ENCODE data around the gene KLHDC3. TPM values are rescaled to one million over a fixed set of nuclear protein-coding genes. Genes with fewer than 3 reads are reported as not detected.

The KLHDC3 gene
- total and polyA plus RNA-seq, 9 of the 15 experiments (the other 6 are each of a cell fraction or from before 2014, with no cell fraction given) = 4.5 to 171 (median 107) TPM

DNA sequence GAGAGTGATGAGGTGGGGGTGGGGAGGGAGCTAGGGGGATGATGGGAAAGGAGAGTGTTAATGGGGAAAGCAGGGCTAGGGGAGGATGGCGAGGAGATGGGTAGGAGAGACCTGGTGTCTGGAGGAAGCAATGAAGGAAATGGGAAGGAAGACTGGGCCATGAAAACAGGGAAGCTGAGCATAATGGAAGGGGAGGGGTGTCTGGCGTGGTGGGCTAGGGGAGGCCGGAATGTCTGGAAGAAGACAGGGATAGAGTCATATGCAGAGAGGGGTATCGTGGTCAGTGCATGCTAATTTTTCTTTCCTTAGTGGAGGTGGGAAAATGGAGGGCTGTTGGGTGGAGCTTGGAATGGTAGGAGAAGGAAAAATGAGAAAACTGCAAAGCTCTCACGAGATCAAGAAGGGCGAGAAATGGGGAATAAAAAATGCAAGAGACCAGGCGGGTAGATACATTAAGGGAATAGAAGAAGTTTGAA lies 423 bp downstream of the KLHDC3 start (continued):
- TF ChIP-seq, protein P1, sequence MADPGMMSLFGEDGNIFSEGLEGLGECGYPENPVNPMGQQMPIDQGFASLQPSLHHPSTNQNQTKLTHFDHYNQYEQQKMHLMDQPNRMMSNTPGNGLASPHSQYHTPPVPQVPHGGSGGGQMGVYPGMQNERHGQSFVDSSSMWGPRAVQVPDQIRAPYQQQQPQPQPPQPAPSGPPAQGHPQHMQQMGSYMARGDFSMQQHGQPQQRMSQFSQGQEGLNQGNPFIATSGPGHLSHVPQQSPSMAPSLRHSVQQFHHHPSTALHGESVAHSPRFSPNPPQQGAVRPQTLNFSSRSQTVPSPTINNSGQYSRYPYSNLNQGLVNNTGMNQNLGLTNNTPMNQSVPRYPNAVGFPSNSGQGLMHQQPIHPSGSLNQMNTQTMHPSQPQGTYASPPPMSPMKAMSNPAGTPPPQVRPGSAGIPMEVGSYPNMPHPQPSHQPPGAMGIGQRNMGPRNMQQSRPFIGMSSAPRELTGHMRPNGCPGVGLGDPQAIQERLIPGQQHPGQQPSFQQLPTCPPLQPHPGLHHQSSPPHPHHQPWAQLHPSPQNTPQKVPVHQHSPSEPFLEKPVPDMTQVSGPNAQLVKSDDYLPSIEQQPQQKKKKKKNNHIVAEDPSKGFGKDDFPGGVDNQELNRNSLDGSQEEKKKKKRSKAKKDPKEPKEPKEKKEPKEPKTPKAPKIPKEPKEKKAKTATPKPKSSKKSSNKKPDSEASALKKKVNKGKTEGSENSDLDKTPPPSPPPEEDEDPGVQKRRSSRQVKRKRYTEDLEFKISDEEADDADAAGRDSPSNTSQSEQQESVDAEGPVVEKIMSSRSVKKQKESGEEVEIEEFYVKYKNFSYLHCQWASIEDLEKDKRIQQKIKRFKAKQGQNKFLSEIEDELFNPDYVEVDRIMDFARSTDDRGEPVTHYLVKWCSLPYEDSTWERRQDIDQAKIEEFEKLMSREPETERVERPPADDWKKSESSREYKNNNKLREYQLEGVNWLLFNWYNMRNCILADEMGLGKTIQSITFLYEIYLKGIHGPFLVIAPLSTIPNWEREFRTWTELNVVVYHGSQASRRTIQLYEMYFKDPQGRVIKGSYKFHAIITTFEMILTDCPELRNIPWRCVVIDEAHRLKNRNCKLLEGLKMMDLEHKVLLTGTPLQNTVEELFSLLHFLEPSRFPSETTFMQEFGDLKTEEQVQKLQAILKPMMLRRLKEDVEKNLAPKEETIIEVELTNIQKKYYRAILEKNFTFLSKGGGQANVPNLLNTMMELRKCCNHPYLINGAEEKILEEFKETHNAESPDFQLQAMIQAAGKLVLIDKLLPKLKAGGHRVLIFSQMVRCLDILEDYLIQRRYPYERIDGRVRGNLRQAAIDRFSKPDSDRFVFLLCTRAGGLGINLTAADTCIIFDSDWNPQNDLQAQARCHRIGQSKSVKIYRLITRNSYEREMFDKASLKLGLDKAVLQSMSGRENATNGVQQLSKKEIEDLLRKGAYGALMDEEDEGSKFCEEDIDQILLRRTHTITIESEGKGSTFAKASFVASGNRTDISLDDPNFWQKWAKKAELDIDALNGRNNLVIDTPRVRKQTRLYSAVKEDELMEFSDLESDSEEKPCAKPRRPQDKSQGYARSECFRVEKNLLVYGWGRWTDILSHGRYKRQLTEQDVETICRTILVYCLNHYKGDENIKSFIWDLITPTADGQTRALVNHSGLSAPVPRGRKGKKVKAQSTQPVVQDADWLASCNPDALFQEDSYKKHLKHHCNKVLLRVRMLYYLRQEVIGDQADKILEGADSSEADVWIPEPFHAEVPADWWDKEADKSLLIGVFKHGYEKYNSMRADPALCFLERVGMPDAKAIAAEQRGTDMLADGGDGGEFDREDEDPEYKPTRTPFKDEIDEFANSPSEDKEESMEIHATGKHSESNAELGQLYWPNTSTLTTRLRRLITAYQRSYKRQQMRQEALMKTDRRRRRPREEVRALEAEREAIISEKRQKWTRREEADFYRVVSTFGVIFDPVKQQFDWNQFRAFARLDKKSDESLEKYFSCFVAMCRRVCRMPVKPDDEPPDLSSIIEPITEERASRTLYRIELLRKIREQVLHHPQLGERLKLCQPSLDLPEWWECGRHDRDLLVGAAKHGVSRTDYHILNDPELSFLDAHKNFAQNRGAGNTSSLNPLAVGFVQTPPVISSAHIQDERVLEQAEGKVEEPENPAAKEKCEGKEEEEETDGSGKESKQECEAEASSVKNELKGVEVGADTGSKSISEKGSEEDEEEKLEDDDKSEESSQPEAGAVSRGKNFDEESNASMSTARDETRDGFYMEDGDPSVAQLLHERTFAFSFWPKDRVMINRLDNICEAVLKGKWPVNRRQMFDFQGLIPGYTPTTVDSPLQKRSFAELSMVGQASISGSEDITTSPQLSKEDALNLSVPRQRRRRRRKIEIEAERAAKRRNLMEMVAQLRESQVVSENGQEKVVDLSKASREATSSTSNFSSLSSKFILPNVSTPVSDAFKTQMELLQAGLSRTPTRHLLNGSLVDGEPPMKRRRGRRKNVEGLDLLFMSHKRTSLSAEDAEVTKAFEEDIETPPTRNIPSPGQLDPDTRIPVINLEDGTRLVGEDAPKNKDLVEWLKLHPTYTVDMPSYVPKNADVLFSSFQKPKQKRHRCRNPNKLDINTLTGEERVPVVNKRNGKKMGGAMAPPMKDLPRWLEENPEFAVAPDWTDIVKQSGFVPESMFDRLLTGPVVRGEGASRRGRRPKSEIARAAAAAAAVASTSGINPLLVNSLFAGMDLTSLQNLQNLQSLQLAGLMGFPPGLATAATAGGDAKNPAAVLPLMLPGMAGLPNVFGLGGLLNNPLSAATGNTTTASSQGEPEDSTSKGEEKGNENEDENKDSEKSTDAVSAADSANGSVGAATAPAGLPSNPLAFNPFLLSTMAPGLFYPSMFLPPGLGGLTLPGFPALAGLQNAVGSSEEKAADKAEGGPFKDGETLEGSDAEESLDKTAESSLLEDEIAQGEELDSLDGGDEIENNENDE (IDR thresholded peaks at IDR 0.05; ENCODE audit: low read depth, low read length) = no peak
- TF ChIP-seq BCL6 (CRISPR knock-in tag; IDR thresholded peaks at IDR 0.05) (no peak), NFIX (CRISPR knock-in tag; IDR thresholded peaks at IDR 0.05; ENCODE audit: low read depth) (no peak), THRA (IDR thresholded peaks at IDR 0.05) (no peak), TAF1 (IDR thresholded peaks at IDR 0.05; ENCODE audit: control insufficient read depth, extremely low read depth, insufficient read depth, low read length, severe bottlenecking) (no peak), MXD1 (CRISPR knock-in tag; IDR thresholded peaks at IDR 0.05; ENCODE audit: borderline replicate concordance, poor library complexity, severe bottlenecking) (no peak), TAL1 (IDR thresholded peaks at IDR 0.05) (no peak), FOXA1 (IDR thresholded peaks at IDR 0.05; ENCODE audit: borderline replicate concordance) (no peak), PCBP1 (IDR thresholded peaks at IDR 0.05; ENCODE audit: low read depth, low read length, poor library complexity, severe bottlenecking) (peak; percentile 2), XRCC4 (IDR thresholded peaks at IDR 0.05; ENCODE audit: extremely low read depth, insufficient read depth, insufficient read length) (no peak), SMAD3 (CRISPR knock-in tag; conservative IDR thresholded peaks at IDR 0.05) (no peak)
- TF ChIP-seq, protein P2, sequence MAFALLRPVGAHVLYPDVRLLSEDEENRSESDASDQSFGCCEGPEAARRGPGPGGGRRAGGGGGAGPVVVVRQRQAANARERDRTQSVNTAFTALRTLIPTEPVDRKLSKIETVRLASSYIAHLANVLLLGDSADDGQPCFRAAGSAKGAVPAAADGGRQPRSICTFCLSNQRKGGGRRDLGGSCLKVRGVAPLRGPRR (CRISPR knock-in tag; IDR thresholded peaks at IDR 0.05) = no peak
